Hippocampal formation (tissue), 2 donors: ENCODE results near the gene WSB1.

ENCODE experiments used
- DNase-seq, 2 donors: peaks; one replicate each; lab custom pipeline; 2025; lab: John Stamatoyannopoulos, UW

The WSB1 gene

GRCh38 chr17:27357236-27357635, 63.3 kb downstream of the WSB1 start:
- DNase-seq: no peak

GRCh38 chr17:27360507-27360906, 66.6 kb downstream of the WSB1 start:
- DNase-seq: no peak

- no peak for DNase-seq
Measured at GRCh38 chr17:27361695-27362094, 67.8 kb downstream of the WSB1 start.

DNA sequence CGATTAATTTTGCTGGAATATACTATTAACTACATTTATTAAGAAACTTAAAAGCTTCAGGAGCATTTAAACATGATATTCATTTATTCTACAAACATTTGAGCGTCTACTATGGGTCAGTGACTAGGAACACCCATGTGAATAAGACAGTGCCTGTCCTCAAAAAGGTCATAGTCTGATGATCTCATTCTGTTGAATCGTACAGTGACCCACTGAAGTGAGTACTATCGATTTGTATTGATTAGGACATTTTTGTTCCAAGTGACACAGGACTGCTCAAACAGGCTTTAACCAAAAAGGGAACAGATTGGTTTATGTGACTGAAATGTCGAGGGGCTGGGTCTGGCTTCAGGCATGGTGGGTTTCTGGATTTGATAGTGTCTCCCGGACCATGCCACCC, 68.6 kb downstream of the WSB1 start:
- DNase-seq: no peak

DNA sequence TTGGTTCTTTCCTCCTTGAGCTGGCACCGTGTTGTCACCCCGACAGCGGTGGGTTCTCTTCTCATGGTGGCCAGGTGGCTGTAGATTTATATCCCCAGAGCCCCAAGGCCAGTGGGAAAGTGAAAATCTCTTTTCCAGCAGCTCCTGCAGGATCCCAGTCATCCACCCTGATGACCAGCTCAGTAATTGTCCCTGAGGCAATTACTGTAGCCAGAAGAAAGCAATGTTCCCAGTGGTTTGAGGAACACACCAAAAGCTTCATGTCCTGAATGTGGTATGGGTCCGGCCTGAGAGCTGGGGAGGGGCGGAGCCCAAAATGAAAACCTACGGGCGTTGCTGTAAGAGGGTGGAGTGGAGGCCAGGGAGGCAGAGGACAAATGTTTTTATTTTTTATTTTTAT, 69.0 kb downstream of the WSB1 start:
- DNase-seq: no peak

- no peak for DNase-seq
Measured at GRCh38 chr17:27363326-27363725, 69.4 kb downstream of the WSB1 start.
